Neuronal stem cell (in vitro differentiated cells): ENCODE measurements around the gene HSFX2.
"Not testable (repeated sequence)": the region's sequence is repeated elsewhere in the genome, so short reads cannot be mapped to it uniquely, and the experiment has no call there.

Experiments used
- DNase-seq: peaks from one replicate; pipeline ENCODE4 v3.0.0-alpha.2; 2013; ENCODE audit warnings: low spot score
- H2AFZ ChIP-seq: one replicate; pipeline ENCODE4 v1.6.1; 2013; ENCODE audit warnings: mild to moderate bottlenecking, low read length, inconsistent platforms
- H2AK5ac ChIP-seq: 2 replicates; pipeline ENCODE4 v1.6.1; 2013; ENCODE audit warnings: low read depth, mild to moderate bottlenecking, inconsistent platforms, low read length, moderate library complexity, mixed read lengths
- H2BK120ac ChIP-seq: 2 replicates; pipeline ENCODE4 v1.6.1; 2013; ENCODE audit warnings: low read depth, mild to moderate bottlenecking, inconsistent platforms, low read length, moderate library complexity, mixed read lengths
- H2BK12ac ChIP-seq: one replicate; pipeline ENCODE4 v1.6.1; 2013; ENCODE audit warnings: low read length, inconsistent platforms
- H2BK15ac ChIP-seq: 2 replicates; pipeline ENCODE4 v1.6.1; 2013; ENCODE audit warnings: mild to moderate bottlenecking, low read length, inconsistent platforms, mixed read lengths
- H2BK5ac ChIP-seq: one replicate; pipeline ENCODE4 v1.6.1; 2013; ENCODE audit warnings: inconsistent platforms, mild to moderate bottlenecking, low read length, moderate library complexity
- H3K14ac ChIP-seq: one replicate; pipeline ENCODE4 v1.6.1; 2013; ENCODE audit warnings: low read length, inconsistent platforms
- H3K18ac ChIP-seq: 2 replicates; pipeline ENCODE4 v1.6.1; 2013; ENCODE audit warnings: low read length, inconsistent platforms
- H3K23ac ChIP-seq: 2 replicates; pipeline ENCODE4 v1.6.1; 2013; ENCODE audit warnings: low read depth, mild to moderate bottlenecking, mixed read lengths, low read length, inconsistent platforms; ENCODE audit not compliant: poor library complexity
- H3K27ac ChIP-seq: replicated peaks from 3 replicates; pipeline ENCODE4 v1.5.1; 2013; ENCODE audit warnings: low read length, inconsistent platforms
- H3K27me3 ChIP-seq, 3 experiments: 2 replicates each; pipeline ENCODE4 v1.6.1; 2013; ENCODE audit warnings: low read length in 3 of 3, mild to moderate bottlenecking in 2 of 3, inconsistent platforms in 1 of 3, low read depth in 1 of 3, mixed read lengths in 1 of 3, moderate library complexity in 1 of 3; ENCODE audit not compliant: control insufficient read depth in 3 of 3, insufficient read depth in 3 of 3
- H3K36me3 ChIP-seq, 2 donors: replicated peaks in 1 of 2; 2 replicates each; pipeline ENCODE4 v1.6.1; 2013; ENCODE audit warnings: low read length in 2 of 2; ENCODE audit not compliant: control insufficient read depth in 2 of 2, insufficient read depth in 2 of 2
- H3K4ac ChIP-seq: 2 replicates; pipeline ENCODE4 v1.6.1; 2013; ENCODE audit warnings: inconsistent platforms, mild to moderate bottlenecking, low read length, moderate library complexity
- H3K4me1 ChIP-seq, 2 donors: 1 replicate in 1 of 2; 2 replicates in 1 of 2; pipeline ENCODE4 v1.6.1; 2013; ENCODE audit warnings: low read length in 2 of 2, low read depth in 1 of 2; ENCODE audit not compliant: control insufficient read depth in 2 of 2, insufficient read depth in 1 of 2
- H3K4me2 ChIP-seq: one replicate; pipeline ENCODE4 v1.6.1; 2013; ENCODE audit warnings: mild to moderate bottlenecking, low read length, inconsistent platforms; ENCODE audit not compliant: insufficient read depth, poor library complexity, severe bottlenecking
- H3K4me3 ChIP-seq, 2 donors: 2 replicates each; pipeline ENCODE4 v1.5.1; 2013; ENCODE audit warnings: low read length in 2 of 2, mild to moderate bottlenecking in 2 of 2, inconsistent platforms in 1 of 2, moderate library complexity in 1 of 2
- H3K79me1 ChIP-seq: one replicate; pipeline ENCODE4 v1.6.1; 2013; ENCODE audit warnings: low read depth, mild to moderate bottlenecking, inconsistent platforms, low read length, moderate library complexity
- H3K9ac ChIP-seq: one replicate; pipeline ENCODE4 v1.6.1; 2013; ENCODE audit warnings: mild to moderate bottlenecking, low read depth, low read length, inconsistent platforms; ENCODE audit not compliant: poor library complexity
- H3K9me3 ChIP-seq, 2 donors: replicated peaks in 1 of 2; 2 replicates each; pipeline versions ENCODE3 to v1.6.1; 2013; ENCODE audit warnings: low read length in 2 of 2, mild to moderate bottlenecking in 2 of 2, inconsistent platforms in 1 of 2, low read depth in 1 of 2, mixed read lengths in 1 of 2, moderate library complexity in 1 of 2; ENCODE audit not compliant: control insufficient read depth in 2 of 2, insufficient read depth in 1 of 2
- H4K8ac ChIP-seq: one replicate; pipeline ENCODE4 v1.6.1; 2013; ENCODE audit warnings: low read depth, mild to moderate bottlenecking, inconsistent platforms, low read length, moderate library complexity
- H4K91ac ChIP-seq: one replicate; pipeline ENCODE4 v1.6.1; 2013; ENCODE audit warnings: low read length, low read depth, mild to moderate bottlenecking, inconsistent platforms; ENCODE audit not compliant: poor library complexity
- WGBS, 2 donors: extraction: QIAGEN DNeasy Blood & Tissue Kit; methylation state at CpG; one replicate each; pipeline ENCODE4 v1.1.7; 2013; ENCODE audit warnings: missing lambda C conversion rate in 2 of 2, mixed read lengths in 1 of 2; ENCODE audit not compliant: insufficient read length in 2 of 2, insufficient replicate concordance in 1 of 2; ENCODE audit errors: extremely low coverage in 2 of 2; 5-methylcytosine and 5-hydroxymethylcytosine counted together

The HSFX2 gene

DNA sequence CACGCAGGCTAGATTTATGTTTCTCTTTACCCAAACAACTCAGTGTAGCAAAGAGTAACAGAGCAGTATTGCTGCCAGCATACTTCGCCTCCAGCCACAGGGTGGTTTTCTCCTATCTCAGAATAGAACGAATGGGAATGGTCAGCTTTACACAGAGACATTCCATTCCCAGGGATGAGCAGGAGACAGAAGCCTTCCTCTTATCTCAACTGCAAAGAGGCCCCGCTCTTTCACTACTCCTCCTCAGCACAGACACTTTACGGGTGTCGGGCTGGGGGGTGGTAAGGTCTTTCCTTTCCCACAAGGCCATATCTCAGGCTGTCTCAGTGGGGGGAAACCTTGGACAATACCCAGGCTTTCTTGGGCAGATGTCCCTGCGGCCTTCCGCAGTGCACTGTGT, 31.7 kb upstream of the HSFX2 start:
- H3K36me3 ChIP-seq, H4K8ac ChIP-seq, H2AK5ac ChIP-seq, H3K4me3 ChIP-seq, H2BK120ac ChIP-seq, H3K27me3 ChIP-seq, H2BK12ac ChIP-seq, DNase-seq, H2AFZ ChIP-seq, H3K27ac ChIP-seq, H3K4ac ChIP-seq, H3K14ac ChIP-seq, H3K4me1 ChIP-seq, H3K79me1 ChIP-seq, H3K23ac ChIP-seq, H3K9ac ChIP-seq, H3K9me3 ChIP-seq, H3K4me2 ChIP-seq, H2BK5ac ChIP-seq, H3K18ac ChIP-seq, H2BK15ac ChIP-seq, H4K91ac ChIP-seq: not testable (repeated sequence)
- WGBS, 2 donors: no CpG with 5 or more reads among the region's 8 CpGs

DNA sequence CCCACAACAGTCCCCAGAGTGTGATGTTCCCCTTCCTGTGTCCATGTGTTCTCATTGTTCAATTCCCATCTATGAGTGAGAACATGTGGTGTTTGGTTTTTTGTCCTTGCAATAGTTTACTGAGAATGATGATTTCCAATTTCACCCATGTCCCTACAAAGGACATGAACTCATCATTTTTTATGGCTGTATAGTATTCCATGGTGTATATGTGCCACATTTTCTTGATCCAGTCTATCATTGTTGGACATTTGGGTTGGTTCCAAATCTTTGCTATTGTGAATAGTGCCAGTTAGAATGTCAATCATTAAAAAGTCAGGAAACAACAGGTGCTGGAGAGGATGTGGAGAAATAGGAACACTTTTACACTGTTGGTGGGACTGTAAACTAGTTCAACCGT, 24.5 kb upstream of the HSFX2 start:
- not testable (repeated sequence) for H3K9ac ChIP-seq, H2AFZ ChIP-seq, H3K23ac ChIP-seq, H2BK5ac ChIP-seq, H3K79me1 ChIP-seq, H3K27ac ChIP-seq, H2AK5ac ChIP-seq, H3K4me1 ChIP-seq, H4K91ac ChIP-seq, H4K8ac ChIP-seq, H3K27me3 ChIP-seq, DNase-seq, H2BK120ac ChIP-seq, H3K14ac ChIP-seq, H3K36me3 ChIP-seq, H2BK12ac ChIP-seq, H3K4me2 ChIP-seq, H2BK15ac ChIP-seq, H3K4ac ChIP-seq, H3K18ac ChIP-seq, H3K4me3 ChIP-seq, H3K9me3 ChIP-seq
- WGBS, 2 donors: no CpG with 5 or more reads among the region's 1 CpG

DNA sequence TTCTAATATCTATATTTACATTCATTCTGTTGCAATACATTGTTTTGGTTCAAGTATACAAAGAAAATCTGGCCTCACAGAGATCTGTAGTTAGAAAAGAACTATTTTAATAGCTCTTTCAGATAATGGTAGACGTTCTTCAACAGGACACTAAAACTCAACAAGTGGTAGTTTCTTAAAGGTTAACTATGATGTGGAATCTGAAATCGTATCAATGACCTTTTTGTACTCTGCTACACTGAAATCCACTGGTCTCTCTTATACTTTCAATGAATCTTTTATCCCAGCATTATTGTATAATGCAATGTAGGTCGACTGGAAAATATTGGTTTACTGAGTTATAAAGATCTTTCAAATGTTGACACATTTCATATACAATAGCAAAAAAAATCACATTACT, 23.8 kb upstream of the HSFX2 start:
- Histone ChIP-seq H3K4ac (no peak overlapping the region), H2BK120ac (no peak overlapping the region), H3K14ac (no peak overlapping the region), H3K36me3 (no peaks in the 10 kb centered on the region), H2AK5ac (no peak overlapping the region), H2BK15ac (no peak overlapping the region), H2BK5ac (no peak overlapping the region), H4K91ac (no peak overlapping the region), H3K9me3 (no peaks in the 10 kb centered on the region), H2AFZ (no peak overlapping the region), H3K9ac (no peak overlapping the region), H3K27ac (no peak overlapping the region), H3K18ac (no peak overlapping the region), H3K4me1 (no peaks in the 10 kb centered on the region), H2BK12ac (no peak overlapping the region), H3K4me2 (no peak overlapping the region), H4K8ac (no peak overlapping the region), H3K79me1 (peaks cover 1% of the 10 kb centered on the region), H3K4me3 (no peak overlapping the region), H3K27me3 (no peaks in the 10 kb centered on the region), H3K23ac (no peak overlapping the region)
- WGBS, 2 donors: no CpG with 5 or more reads among the region's 3 CpGs
- no peak for DNase-seq

DNA sequence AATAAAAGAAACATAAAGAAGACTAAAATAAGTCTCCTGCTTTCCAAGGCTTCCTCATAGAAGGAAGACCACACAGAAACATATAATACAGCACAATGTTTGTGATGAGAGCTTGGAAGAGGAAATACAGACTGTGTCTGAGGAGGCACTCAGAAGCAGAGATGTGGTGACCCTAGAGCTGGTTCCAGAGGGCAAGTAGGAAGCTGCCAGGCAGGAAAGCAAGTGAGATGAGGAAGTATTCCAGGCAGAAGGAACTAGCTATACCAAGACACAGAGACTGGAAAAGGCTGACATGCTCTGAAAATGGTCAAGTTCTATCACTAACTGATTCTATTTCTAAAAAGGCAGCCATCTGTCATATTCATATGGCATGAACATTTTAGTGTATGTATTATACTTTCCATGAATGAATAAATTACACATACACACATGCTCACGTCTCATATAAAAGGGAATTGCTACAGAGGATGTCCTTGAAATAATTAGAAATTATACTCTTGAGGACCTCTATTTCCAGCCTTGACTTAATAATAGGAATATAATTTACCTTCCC, 16.6 kb upstream of the HSFX2 start:
- Histone ChIP-seq H3K27ac (no peak overlapping the region), H2BK120ac (no peak overlapping the region), H3K4me1 (no peaks in the 10 kb centered on the region), H3K14ac (no peak overlapping the region), H2AK5ac (no peak overlapping the region), H2BK5ac (no peak overlapping the region), H3K9me3 (no peaks in the 10 kb centered on the region), H4K91ac (no peak overlapping the region), H3K4me2 (no peak overlapping the region), H3K4me3 (no peak overlapping the region), H3K79me1 (no peaks in the 10 kb centered on the region), H4K8ac (no peak overlapping the region), H3K4ac (no peak overlapping the region), H3K23ac (no peak overlapping the region), H3K9ac (no peak overlapping the region), H3K27me3 (no peaks in the 10 kb centered on the region), H2AFZ (no peak overlapping the region), H2BK12ac (no peak overlapping the region), H3K36me3 (peaks cover 0 to 15% of the 10 kb centered on the region in 2 donors), H2BK15ac (no peak overlapping the region), H3K18ac (no peak overlapping the region)
- WGBS, 2 donors: no CpG with 5 or more reads among the region's 1 CpG
- no peak for DNase-seq
